Breast epithelium (tissue), 4 donors: Measurements from ENCODE around the gene FHOD3. TPM values are rescaled to one million over a fixed set of nuclear protein-coding genes. Genes with fewer than 3 reads are reported as not detected.

ENCODE experiments used
- DNase-seq, 2 donors: peaks; one replicate each; pipeline ENCODE4 v3.0.0-alpha.2; 2019; ENCODE audit warnings: low spot score in 2 of 2
- H3K27ac ChIP-seq, 2 donors: fragments of 200-600 bp; sonication (generic) in 1 of 2; one replicate each; pipeline ENCODE4 v1.5.1; 2016 to 2019; ENCODE audit warnings: mild to moderate bottlenecking in 1 of 2
- H3K27me3 ChIP-seq, 2 donors: fragments of 200-600 bp; sonication (generic) in 1 of 2; one replicate each; pipeline versions ENCODE4 v1.5.1 to v1.6.0; 2017 to 2019; ENCODE audit warnings: control low read depth in 1 of 2, mild to moderate bottlenecking in 1 of 2
- H3K36me3 ChIP-seq: fragments of 200-600 bp; one replicate; pipeline ENCODE4 v1.5.1; 2019
- H3K4me1 ChIP-seq, 2 donors: fragments of 200-600 bp; sonication (generic); one replicate each; pipeline ENCODE4 v1.5.1; 2016 to 2019; ENCODE audit warnings: control low read depth in 1 of 2
- H3K4me3 ChIP-seq, 3 donors: fragments of 200-600 bp; sonication (generic); 1 replicate in 2 of 3; 2 replicates in 1 of 3; pipeline ENCODE4 v1.5.1; 2016 to 2019; ENCODE audit warnings: mild to moderate bottlenecking in 3 of 3, moderate library complexity in 2 of 3
- H3K9me3 ChIP-seq, 2 donors: fragments of 200-600 bp; sonication (generic) in 1 of 2; one replicate each; pipeline ENCODE4 v1.5.1; 2016 to 2019; ENCODE audit warnings: control low read depth in 1 of 2
- CTCF ChIP-seq, 3 donors: fragments of 450-650 bp; IDR thresholded peaks; one replicate each; pipeline ENCODE4 v1.5.1; 2016 to 2017; ENCODE audit warnings: antibody characterized with exemption in 3 of 3, mild to moderate bottlenecking in 3 of 3, moderate library complexity in 3 of 3
- POLR2A ChIP-seq: fragments of 450-650 bp; IDR thresholded peaks from one replicate; pipeline ENCODE4 v1.6.1; 2016; ENCODE audit warnings: antibody characterized with exemption, mild to moderate bottlenecking, moderate library complexity
- POLR2AphosphoS5 ChIP-seq, 3 donors: sonication (generic); formaldehyde crosslinking; IDR thresholded peaks; one replicate each; pipeline ENCODE4 v1.6.1; 2017; ENCODE audit warnings: antibody characterized with exemption in 3 of 3
- intact Hi-C: fragments of 100-400 bp; cut with DNase I; formaldehyde crosslinking; loops from one replicate; pipeline ENCODE4 v1.15.1; 2023; ENCODE audit warnings: low total_unique reads
- total RNA-seq, 3 donors: library from RNA; depleted of rRNA; stranded (reverse); fragments of >200 nt; gene quantifications; one replicate each; pipeline ENCODE4 v1.1.0, GENCODE V29; 2016

FHOD3 gene
- total RNA-seq, 3 donors from 2014 or later, result 1.9 to 13.1 (median 13.0) TPM

- TF ChIP-seq POLR2A (no peak), POLR2AphosphoS5 (IDR thresholded peaks at IDR 0.05) (no peak), CTCF (IDR thresholded peaks at IDR 0.05) (no peak)
- DNase-seq, result no peak
- H3K27ac ChIP-seq, result no peak overlapping the region
- H3K9me3 ChIP-seq, result no peaks in the 10 kb centered on the region
- no peaks in the 10 kb centered on the region for H3K27me3 ChIP-seq
- no peak overlapping the region for H3K4me3 ChIP-seq
- H3K4me1 ChIP-seq, result no peaks in the 10 kb centered on the region
- no peaks in the 10 kb centered on the region for H3K36me3 ChIP-seq
- intact Hi-C loops, result no loop called here
Observed at GRCh38 chr18:36304723-36305122, 7.2 kb downstream of the FHOD3 start.

GRCh38 chr18:36305375-36305774, 7.9 kb downstream of the FHOD3 start:
- no peak for DNase-seq
- H3K9me3 ChIP-seq, result no peaks in the 10 kb centered on the region
- H3K36me3 ChIP-seq, result no peaks in the 10 kb centered on the region
- intact Hi-C loops, result no loop called here
- no peaks in the 10 kb centered on the region for H3K4me1 ChIP-seq
- H3K27ac ChIP-seq, result no peak overlapping the region
- H3K27me3 ChIP-seq, result no peaks in the 10 kb centered on the region
- H3K4me3 ChIP-seq, result no peak overlapping the region
- TF ChIP-seq POLR2A (no peak), POLR2AphosphoS5 (IDR thresholded peaks at IDR 0.05) (no peak), CTCF (IDR thresholded peaks at IDR 0.05) (no peak)

- intact Hi-C loops, result no loop called here
- no peaks in the 10 kb centered on the region for H3K36me3 ChIP-seq
- no peak overlapping the region for H3K27ac ChIP-seq
- TF ChIP-seq POLR2A (no peak), CTCF (IDR thresholded peaks at IDR 0.05) (no peak), POLR2AphosphoS5 (IDR thresholded peaks at IDR 0.05) (no peak)
- no peak for DNase-seq
- no peaks in the 10 kb centered on the region for H3K4me1 ChIP-seq
- H3K9me3 ChIP-seq, result no peaks in the 10 kb centered on the region
- H3K27me3 ChIP-seq, result no peaks in the 10 kb centered on the region
- no peak overlapping the region for H3K4me3 ChIP-seq
Observed at GRCh38 chr18:36307513-36307912, 10.0 kb downstream of the FHOD3 start.

GRCh38 chr18:36308711-36309435, 11.4 kb downstream of the FHOD3 start:
- Histone ChIP-seq H3K4me3 (peak overlapping the region in 2 of 3 donors; percentile 3 to 41), H3K36me3 (no peaks in the 10 kb centered on the region), H3K9me3 (no peaks in the 10 kb centered on the region), H3K27me3 (no peaks in the 10 kb centered on the region), H3K4me1 (no peaks in the 10 kb centered on the region), H3K27ac (peak overlapping the region; percentile 69 to 89)
- TF ChIP-seq POLR2A (no peak), CTCF (IDR thresholded peaks at IDR 0.05) (no peak), POLR2AphosphoS5 (IDR thresholded peaks at IDR 0.05) (no peak)
- intact Hi-C loops, result no loop called here
- DNase-seq, result no peak
